ENCODE measurements around the gene RAB3B. TPM values are rescaled to one million over a fixed set of nuclear protein-coding genes. Genes with fewer than 3 reads are reported as not detected.
"Not testable (repeated sequence)": the region's sequence is repeated elsewhere in the genome, so short reads cannot be mapped to it uniquely, and the experiment has no call there.

The RAB3B gene
- total RNA-seq, 1 donor from 2014 or later: 38.3 TPM

- not testable (repeated sequence) for DNase-seq (ENCODE audit: low spot score)
Measured at GRCh38 chr1:51873270-51873669, 117.2 kb downstream of the RAB3B start.

GRCh38 chr1:51871351-51871975, 119.0 kb downstream of the RAB3B start:
- DNase-seq (ENCODE audit: low spot score): no peak

- DNase-seq (ENCODE audit: low spot score): no peak
Measured at GRCh38 chr1:51870603-51871350, 119.7 kb downstream of the RAB3B start.

GRCh38 chr1:51867479-51868232, 122.8 kb downstream of the RAB3B start:
- no peak for DNase-seq (ENCODE audit: low spot score)

- DNase-seq (ENCODE audit: low spot score): no peak
Measured at GRCh38 chr1:51863384-51863783, 127.1 kb downstream of the RAB3B start.

GRCh38 chr1:51861669-51862068, 128.8 kb downstream of the RAB3B start:
- DNase-seq (ENCODE audit: low spot score): no peak

- DNase-seq (ENCODE audit: low spot score): no peak
Measured at GRCh38 chr1:51859735-51860134, 130.8 kb downstream of the RAB3B start.

GRCh38 chr1:51859333-51859732, 131.2 kb downstream of the RAB3B start:
- no peak for DNase-seq (ENCODE audit: low spot score)

GRCh38 chr1:51858892-51859291, 131.6 kb downstream of the RAB3B start:
- no peak for DNase-seq (ENCODE audit: low spot score)

Other genes with a start within 250 kb of the RAB3B start
- gene NRDC, start 112.0 kb downstream of the RAB3B start, total RNA-seq: 112 TPM
- gene KTI12, start 43.1 kb upstream of the RAB3B start, total RNA-seq: 5.9 TPM
- gene TXNDC12, start 64.5 kb upstream of the RAB3B start, total RNA-seq: 51.4 TPM
- 29.1 TPM for gene BTF3L4, start 65.6 kb upstream of the RAB3B start, total RNA-seq
- gene ZFYVE9, start 151.4 kb upstream of the RAB3B start, total RNA-seq: 22.6 TPM